HG03025 (cell line): ENCODE results near the gene ATG5.

Experiments
- ATAC-seq: cut with Tn5 transposase; IDR thresholded peaks from one replicate; pipeline ENCODE4 v1.9.1; 2021; ENCODE audit warnings: mild to moderate bottlenecking, moderate library complexity; ENCODE audit not compliant: unreplicated experiment, low FRiP score

The ATG5 gene

GRCh38 chr6:106325336-106326178 lies at the start of gene ATG5:
Gene ATG5, minus strand, starts transcription at chr6:106325760. Its CDS starts 9,552 bp downstream, at chr6:106316208.
- ATAC-seq, result peak; percentile 97

GRCh38 chr6:106373502-106374239 lies 48.1 kb upstream of the ATG5 start:
- ATAC-seq, result no peak

- no peak for ATAC-seq
These were observed 47.4 kb upstream of the ATG5 start for GRCh38 chr6:106372838-106373501.

GRCh38 chr6:106370639-106371038 lies 45.1 kb upstream of the ATG5 start:
- no peak for ATAC-seq

GRCh38 chr6:106369739-106370138 lies 44.2 kb upstream of the ATG5 start:
- no peak for ATAC-seq

- no peak for ATAC-seq
These were observed 38.0 kb upstream of the ATG5 start for GRCh38 chr6:106363401-106364138.

GRCh38 chr6:106360989-106361430 lies 35.5 kb upstream of the ATG5 start:
- ATAC-seq, result peak; percentile 43

- peak; percentile 70 for ATAC-seq
These were observed 34.9 kb upstream of the ATG5 start, which contains the start of gene CRYBG1 for GRCh38 chr6:106360410-106360988. Gene CRYBG1, plus strand, starts transcription at chr6:106360717. Its CDS starts 192 bp downstream, at chr6:106360909.

GRCh38 chr6:106359959-106360409 lies 34.4 kb upstream of the ATG5 start:
- ATAC-seq, result no peak

- no peak for ATAC-seq
These were observed 30.8 kb upstream of the ATG5 start for GRCh38 chr6:106356378-106356777.

- ATAC-seq, result no peak
These were observed 21.7 kb upstream of the ATG5 start for GRCh38 chr6:106347219-106347618.

GRCh38 chr6:106339334-106340029 lies 13.9 kb upstream of the ATG5 start:
- no peak for ATAC-seq

- ATAC-seq, result no peak
These were observed 9.3 kb upstream of the ATG5 start for GRCh38 chr6:106334646-106335448.

- ATAC-seq, result no peak
These were observed 729 bp downstream of the ATG5 start for GRCh38 chr6:106324726-106325335.

- no peak for ATAC-seq
These were observed 3.6 kb downstream of the ATG5 start for GRCh38 chr6:106321940-106322339.

GRCh38 chr6:106318851-106319250 lies 6.7 kb downstream of the ATG5 start:
- ATAC-seq, result no peak

GRCh38 chr6:106318061-106318460 lies 7.5 kb downstream of the ATG5 start:
- ATAC-seq, result no peak

- no peak for ATAC-seq
These were observed 9.2 kb downstream of the ATG5 start for GRCh38 chr6:106316375-106316766.
